ENCODE results near the gene NDUFAF8. TPM values are rescaled to one million over a fixed set of nuclear protein-coding genes. Genes with fewer than 3 reads are reported as not detected.

The NDUFAF8 gene
- total RNA-seq, 2 donors from 2014 or later: 60.2 to 66.5 TPM

GRCh38 chr17:81234940-81235821 is 3.9 kb upstream of the NDUFAF8 start:
- no peak for DNase-seq
- no peak for ATAC-seq
- intact Hi-C loops (cut with DNase I): no loop called here

- intact Hi-C loops (cut with DNase I): no loop called here
- DNase-seq (no peak), ATAC-seq (no peak)
Observed at GRCh38 chr17:81235822-81236740, 3.0 kb upstream of the NDUFAF8 start.

- DNase-seq: no peak
- ATAC-seq: no peak
- intact Hi-C loops (cut with DNase I): no loop called here
Observed at GRCh38 chr17:81236784-81237183, 2.3 kb upstream of the NDUFAF8 start.

GRCh38 chr17:81237591-81238489 is 1.3 kb upstream of the NDUFAF8 start:
- DNase-seq: no peak
- intact Hi-C loops (cut with DNase I): no loop called here

GRCh38 chr17:81238490-81238814 is 666 bp upstream of the NDUFAF8 start:
- no peak for ATAC-seq
- intact Hi-C loops (cut with DNase I): no loop called here
- DNase-seq: no peak

More at GRCh38 chr17:81237591-81238489, 1.3 kb upstream of the NDUFAF8 start:
- no peak for ATAC-seq

GRCh38 chr17:81239714-81240555 is 817 bp downstream of the NDUFAF8 start:
- intact Hi-C loops (cut with DNase I): loop anchor here in 1 of 2 donors (5.0 kb wide), 1 partner anchor 98 kb away; no protein-coding TSS in a partner anchor
- no peak for DNase-seq
- no peak for ATAC-seq

- intact Hi-C loops (cut with DNase I): loop anchor here in 1 of 2 donors (5.0 kb wide), 1 partner anchor 98 kb away; no protein-coding TSS in a partner anchor
Observed at GRCh38 chr17:81240761-81241160, 1.6 kb downstream of the NDUFAF8 start.

GRCh38 chr17:81241203-81241602 is 2.1 kb downstream of the NDUFAF8 start:
- ATAC-seq (no peak), DNase-seq (no peak)
- intact Hi-C loops (cut with DNase I): loop anchor here in 1 of 2 donors (5.0 kb wide), 1 partner anchor 99 kb away; no protein-coding TSS in a partner anchor

More at GRCh38 chr17:81240761-81241160, 1.6 kb downstream of the NDUFAF8 start:
- ATAC-seq: no peak
- no peak for DNase-seq

GRCh38 chr17:81241648-81242420 is 2.7 kb downstream of the NDUFAF8 start:
- DNase-seq: no peak
- no peak for ATAC-seq
- intact Hi-C loops (cut with DNase I): loop anchor here (2.0 to 5.0 kb wide), 2 partner anchors 97 to 100 kb away; no protein-coding TSS in a partner anchor

- DNase-seq: no peak
- intact Hi-C loops (cut with DNase I): loop anchor here (2.0 to 5.0 kb wide), 2 partner anchors 98 to 100 kb away; no protein-coding TSS in a partner anchor
- ATAC-seq: no peak
Observed at GRCh38 chr17:81242421-81243332, 3.6 kb downstream of the NDUFAF8 start.

- ATAC-seq (no peak), DNase-seq (no peak)
- intact Hi-C loops (cut with DNase I): loop anchor here (2.0 to 5.0 kb wide), 2 partner anchors 98 to 101 kb away; no protein-coding TSS in a partner anchor
Observed at GRCh38 chr17:81243333-81243664, 4.2 kb downstream of the NDUFAF8 start.

- intact Hi-C loops (cut with DNase I): loop anchor here in 1 of 2 donors (5.0 kb wide), 1 partner anchor 102 kb away; no protein-coding TSS in a partner anchor
- ATAC-seq (no peak), DNase-seq (no peak)
Observed at GRCh38 chr17:81244358-81245023, 5.4 kb downstream of the NDUFAF8 start.

GRCh38 chr17:81245024-81245664 is 6.0 kb downstream of the NDUFAF8 start:
- intact Hi-C loops (cut with DNase I): no loop called here
- no peak for DNase-seq
- ATAC-seq: no peak

- no peak for DNase-seq
- no peak for ATAC-seq
- intact Hi-C loops (cut with DNase I): no loop called here
Observed at GRCh38 chr17:81245665-81246342, 6.7 kb downstream of the NDUFAF8 start.

- ATAC-seq (no peak), DNase-seq (no peak)
- intact Hi-C loops (cut with DNase I): no loop called here
Observed at GRCh38 chr17:81246343-81246670, 7.2 kb downstream of the NDUFAF8 start.
